GM12874 (cell line): ENCODE results near the gene LDB1.

ENCODE experiments used
- TF ChIP-seq, protein P1 (sequence below): IDR thresholded peaks from 2 replicates; pipeline ENCODE4 v1.5.1; 2011; ENCODE audit warnings: low read depth, mild to moderate bottlenecking, control low read depth, low read length, moderate library complexity; ENCODE audit not compliant: insufficient read depth

The LDB1 gene, protein sequence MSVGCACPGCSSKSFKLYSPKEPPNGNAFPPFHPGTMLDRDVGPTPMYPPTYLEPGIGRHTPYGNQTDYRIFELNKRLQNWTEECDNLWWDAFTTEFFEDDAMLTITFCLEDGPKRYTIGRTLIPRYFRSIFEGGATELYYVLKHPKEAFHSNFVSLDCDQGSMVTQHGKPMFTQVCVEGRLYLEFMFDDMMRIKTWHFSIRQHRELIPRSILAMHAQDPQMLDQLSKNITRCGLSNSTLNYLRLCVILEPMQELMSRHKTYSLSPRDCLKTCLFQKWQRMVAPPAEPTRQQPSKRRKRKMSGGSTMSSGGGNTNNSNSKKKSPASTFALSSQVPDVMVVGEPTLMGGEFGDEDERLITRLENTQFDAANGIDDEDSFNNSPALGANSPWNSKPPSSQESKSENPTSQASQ

DNA sequence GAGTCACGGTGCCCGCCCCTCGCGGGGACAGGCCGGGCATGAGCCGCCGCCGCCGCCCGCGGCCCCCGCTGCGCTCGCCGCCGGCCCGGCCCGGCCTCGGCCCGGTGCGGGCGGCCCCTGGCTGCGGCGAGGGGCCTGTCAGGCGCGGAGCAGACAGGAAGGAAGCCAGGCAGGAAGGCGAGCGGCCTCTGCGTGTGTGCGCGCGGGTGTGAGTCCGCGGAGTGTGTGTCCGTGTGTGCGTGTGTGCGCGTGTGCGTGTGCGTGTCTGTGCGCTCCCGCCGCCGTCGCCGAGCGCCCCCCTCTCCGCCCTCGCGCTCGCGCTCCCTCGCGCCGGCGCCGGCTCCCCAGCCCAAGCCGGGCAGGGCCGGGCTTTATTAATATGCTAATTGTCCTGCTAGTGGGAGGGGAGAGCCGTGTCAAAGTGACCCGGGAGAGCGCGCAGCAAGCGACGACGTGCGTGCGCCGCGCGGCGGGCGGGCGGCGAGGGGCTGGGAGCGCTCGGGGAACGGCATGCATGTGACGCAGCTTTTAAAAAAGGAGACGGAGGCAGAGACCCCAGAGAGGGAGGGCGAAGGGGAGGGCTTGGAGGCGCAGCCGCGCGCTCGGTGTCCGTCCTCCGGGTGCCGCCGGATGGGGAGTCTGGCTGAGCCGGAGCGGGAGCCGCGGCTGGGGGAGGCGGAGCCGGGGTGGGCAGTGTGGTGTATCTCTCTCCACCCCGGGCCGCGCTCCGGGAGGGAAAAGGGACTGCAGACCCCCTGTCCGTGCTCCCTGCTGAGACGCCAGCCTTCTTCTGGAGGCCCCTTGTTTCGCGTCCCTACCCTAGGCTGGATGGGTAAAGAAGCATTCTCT lies at the start of gene LDB1:
TSS of gene LDB1 (minus strand) at position 227 of the 849 bp plus-strand sequence. CDS start 258 bp downstream, outside the sequence.
- TF ChIP-seq, protein P1, sequence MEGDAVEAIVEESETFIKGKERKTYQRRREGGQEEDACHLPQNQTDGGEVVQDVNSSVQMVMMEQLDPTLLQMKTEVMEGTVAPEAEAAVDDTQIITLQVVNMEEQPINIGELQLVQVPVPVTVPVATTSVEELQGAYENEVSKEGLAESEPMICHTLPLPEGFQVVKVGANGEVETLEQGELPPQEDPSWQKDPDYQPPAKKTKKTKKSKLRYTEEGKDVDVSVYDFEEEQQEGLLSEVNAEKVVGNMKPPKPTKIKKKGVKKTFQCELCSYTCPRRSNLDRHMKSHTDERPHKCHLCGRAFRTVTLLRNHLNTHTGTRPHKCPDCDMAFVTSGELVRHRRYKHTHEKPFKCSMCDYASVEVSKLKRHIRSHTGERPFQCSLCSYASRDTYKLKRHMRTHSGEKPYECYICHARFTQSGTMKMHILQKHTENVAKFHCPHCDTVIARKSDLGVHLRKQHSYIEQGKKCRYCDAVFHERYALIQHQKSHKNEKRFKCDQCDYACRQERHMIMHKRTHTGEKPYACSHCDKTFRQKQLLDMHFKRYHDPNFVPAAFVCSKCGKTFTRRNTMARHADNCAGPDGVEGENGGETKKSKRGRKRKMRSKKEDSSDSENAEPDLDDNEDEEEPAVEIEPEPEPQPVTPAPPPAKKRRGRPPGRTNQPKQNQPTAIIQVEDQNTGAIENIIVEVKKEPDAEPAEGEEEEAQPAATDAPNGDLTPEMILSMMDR = no peak

DNA sequence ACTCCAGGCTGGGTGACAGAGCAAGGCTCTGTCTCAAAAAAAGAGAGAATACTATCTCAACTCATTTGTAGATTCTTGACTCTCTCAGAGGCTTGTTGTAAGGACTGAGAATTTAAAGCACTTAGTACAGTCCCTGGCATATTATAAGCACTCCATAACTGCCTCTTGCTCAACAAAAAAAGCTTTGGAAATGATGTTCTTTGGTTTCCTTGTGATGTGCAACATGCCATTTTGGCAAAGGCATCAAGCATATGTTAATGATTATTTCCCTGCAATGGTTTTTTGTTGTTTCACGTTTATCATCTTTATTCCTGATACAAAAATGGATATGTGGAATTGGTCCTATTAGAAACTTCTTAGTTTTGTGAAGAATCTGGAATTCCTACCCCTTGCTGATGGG lies 47.7 kb upstream of the LDB1 start:
- TF ChIP-seq, protein P1 = no peak

DNA sequence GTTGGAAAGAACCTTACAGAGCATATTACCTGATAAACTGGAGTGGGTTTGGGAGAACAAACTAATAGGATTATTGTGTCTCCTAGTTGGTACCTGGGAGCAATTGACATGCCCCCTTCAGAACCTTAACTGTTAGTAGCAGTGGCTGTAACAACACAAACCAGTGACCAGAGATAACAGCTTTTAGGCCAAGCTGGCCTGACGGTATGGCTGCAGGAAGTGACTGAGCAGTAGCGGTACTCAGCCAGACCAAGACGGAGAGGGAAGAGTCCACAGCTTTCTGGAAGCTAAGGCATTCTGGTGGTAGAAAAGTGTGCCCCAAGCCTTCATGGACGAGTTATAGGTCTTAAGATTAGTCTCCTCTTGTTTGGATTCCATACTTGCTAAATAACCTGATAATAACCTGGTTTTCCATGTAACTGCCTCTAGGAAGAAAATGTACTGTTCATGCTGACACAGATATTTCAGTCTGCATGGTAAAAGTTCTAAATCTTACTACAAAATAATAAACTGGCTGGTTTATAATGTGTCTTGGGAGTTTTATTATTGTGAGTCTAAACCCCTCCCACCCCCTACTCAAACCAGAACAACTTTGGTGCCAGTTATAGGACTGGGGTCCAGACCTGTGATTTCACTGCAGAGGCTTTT lies 43.3 kb upstream of the LDB1 start:
- TF ChIP-seq, protein P1 = no peak

DNA sequence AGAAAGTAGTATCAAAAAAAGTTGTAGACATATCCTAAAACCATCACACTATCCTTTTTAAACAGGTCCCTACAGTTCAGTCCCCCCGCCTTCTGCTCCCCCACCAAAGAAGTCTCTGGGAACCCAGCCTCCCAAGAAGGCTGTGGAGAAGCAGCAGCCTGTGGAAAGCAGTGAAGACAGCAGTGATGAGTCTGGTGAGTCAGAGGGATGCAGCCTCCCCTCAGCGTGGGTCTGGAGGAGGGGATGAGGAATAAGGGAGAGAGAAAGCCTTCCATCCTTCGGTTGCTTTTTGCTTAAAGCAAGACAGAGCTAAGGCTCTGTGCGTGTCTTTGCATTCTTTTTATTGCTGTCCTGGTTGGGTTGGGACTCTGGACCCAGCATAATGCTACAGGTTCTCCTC lies 39.7 kb upstream of the LDB1 start:
- TF ChIP-seq, protein P1 = no peak

DNA sequence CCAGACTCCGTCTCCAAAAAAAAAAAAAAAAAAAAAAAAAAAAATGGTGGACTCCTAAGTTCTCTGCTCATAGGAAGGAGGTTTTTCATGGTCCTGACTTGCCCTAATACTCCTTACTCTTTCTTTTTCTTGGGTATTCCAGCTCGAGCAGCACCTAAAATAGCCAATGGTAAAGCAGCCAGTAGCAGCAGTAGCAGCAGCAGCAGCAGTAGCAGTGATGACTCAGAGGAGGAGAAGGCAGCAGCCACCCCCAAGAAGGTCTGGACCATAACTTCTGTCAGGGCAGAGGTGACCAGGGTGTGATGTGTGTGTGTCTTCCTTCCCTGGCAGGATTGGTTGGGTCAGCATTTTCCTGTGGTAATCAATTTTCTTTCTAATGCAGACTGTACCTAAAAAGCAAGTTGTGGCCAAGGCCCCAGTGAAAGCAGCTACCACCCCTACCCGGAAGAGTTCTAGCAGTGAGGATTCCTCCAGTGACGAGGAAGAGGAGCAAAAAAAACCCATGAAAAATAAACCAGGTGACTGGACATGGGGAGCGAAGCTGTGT lies 39.0 kb upstream of the LDB1 start:
- TF ChIP-seq, protein P1 = no peak

DNA sequence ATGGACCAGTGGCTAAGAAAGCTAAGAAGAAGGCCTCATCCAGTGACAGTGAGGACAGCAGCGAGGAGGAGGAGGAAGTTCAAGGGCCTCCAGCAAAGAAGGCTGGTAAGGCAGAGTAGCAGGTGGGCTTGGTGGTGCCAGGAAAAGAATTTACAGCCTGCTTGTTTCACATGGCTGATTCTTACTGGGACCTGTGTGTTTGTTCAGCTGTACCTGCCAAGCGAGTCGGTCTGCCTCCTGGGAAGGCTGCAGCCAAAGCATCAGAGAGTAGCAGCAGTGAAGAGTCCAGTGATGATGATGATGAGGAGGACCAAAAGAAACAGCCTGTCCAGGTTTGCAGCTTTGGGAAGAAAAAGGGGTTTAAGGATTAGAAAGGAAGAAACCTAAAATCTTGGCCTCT lies 37.1 kb upstream of the LDB1 start:
- TF ChIP-seq, protein P1 = no peak
